Hepatic stellate cell (primary cell): ENCODE measurements around the gene APOL3.
"Not testable (repeated sequence)": the region's sequence is repeated elsewhere in the genome, so short reads cannot be mapped to it uniquely, and the experiment has no call there.

ENCODE experiments used
- DNase-seq: peaks from one replicate; pipeline ENCODE4 v3.0.0; 2011; ENCODE audit warnings: low spot score

Gene APOL3

GRCh38 chr22:36134182-36134581 lies 26.4 kb downstream of the APOL3 start:
- no peak for DNase-seq

GRCh38 chr22:36131907-36132306 lies 28.6 kb downstream of the APOL3 start:
- no peak for DNase-seq

GRCh38 chr22:36129486-36130388 lies 30.8 kb downstream of the APOL3 start:
- DNase-seq, result no peak

GRCh38 chr22:36129071-36129470 lies 31.5 kb downstream of the APOL3 start:
- no peak for DNase-seq

GRCh38 chr22:36125994-36126531 lies 34.5 kb downstream of the APOL3 start:
- no peak for DNase-seq

- DNase-seq, result no peak
Observed at GRCh38 chr22:36125434-36125833, 35.1 kb downstream of the APOL3 start.

- DNase-seq, result no peak
Observed at GRCh38 chr22:36124666-36125065, 35.9 kb downstream of the APOL3 start.

GRCh38 chr22:36123673-36124630 lies 36.6 kb downstream of the APOL3 start:
- peak; percentile 92 for DNase-seq

- not testable (repeated sequence) for DNase-seq
Observed at GRCh38 chr22:36120621-36121351, 39.8 kb downstream of the APOL3 start.

GRCh38 chr22:36117053-36117554 lies 43.5 kb downstream of the APOL3 start:
- no peak for DNase-seq

- no peak for DNase-seq
Observed at GRCh38 chr22:36116127-36116526, 44.4 kb downstream of the APOL3 start.

- DNase-seq, result no peak
Observed at GRCh38 chr22:36113121-36113520, 47.4 kb downstream of the APOL3 start.

GRCh38 chr22:36111316-36111715 lies 49.2 kb downstream of the APOL3 start:
- DNase-seq, result no peak

- no peak for DNase-seq
Observed at GRCh38 chr22:36110306-36110881, 50.2 kb downstream of the APOL3 start.

- DNase-seq, result no peak
Observed at GRCh38 chr22:36107436-36107835, 53.1 kb downstream of the APOL3 start.

- no peak for DNase-seq
Observed at GRCh38 chr22:36106910-36107309, 53.6 kb downstream of the APOL3 start.

- DNase-seq, result no peak
Observed at GRCh38 chr22:36104988-36105387, 55.6 kb downstream of the APOL3 start.

GRCh38 chr22:36104435-36104834 lies 56.1 kb downstream of the APOL3 start:
- no peak for DNase-seq

- no peak for DNase-seq
Observed at GRCh38 chr22:36103891-36104290, 56.7 kb downstream of the APOL3 start.

GRCh38 chr22:36102995-36103394 lies 57.6 kb downstream of the APOL3 start:
- DNase-seq, result no peak

- no peak for DNase-seq
Observed at GRCh38 chr22:36101756-36102155, 58.8 kb downstream of the APOL3 start.
